COLO829 (cell line): ENCODE data around the gene TEX51.

ENCODE experiments used
- DNase-seq: peaks from one replicate; pipeline ENCODE4 v3.0.0; 2012; ENCODE audit warnings: low spot score

Gene TEX51

DNA sequence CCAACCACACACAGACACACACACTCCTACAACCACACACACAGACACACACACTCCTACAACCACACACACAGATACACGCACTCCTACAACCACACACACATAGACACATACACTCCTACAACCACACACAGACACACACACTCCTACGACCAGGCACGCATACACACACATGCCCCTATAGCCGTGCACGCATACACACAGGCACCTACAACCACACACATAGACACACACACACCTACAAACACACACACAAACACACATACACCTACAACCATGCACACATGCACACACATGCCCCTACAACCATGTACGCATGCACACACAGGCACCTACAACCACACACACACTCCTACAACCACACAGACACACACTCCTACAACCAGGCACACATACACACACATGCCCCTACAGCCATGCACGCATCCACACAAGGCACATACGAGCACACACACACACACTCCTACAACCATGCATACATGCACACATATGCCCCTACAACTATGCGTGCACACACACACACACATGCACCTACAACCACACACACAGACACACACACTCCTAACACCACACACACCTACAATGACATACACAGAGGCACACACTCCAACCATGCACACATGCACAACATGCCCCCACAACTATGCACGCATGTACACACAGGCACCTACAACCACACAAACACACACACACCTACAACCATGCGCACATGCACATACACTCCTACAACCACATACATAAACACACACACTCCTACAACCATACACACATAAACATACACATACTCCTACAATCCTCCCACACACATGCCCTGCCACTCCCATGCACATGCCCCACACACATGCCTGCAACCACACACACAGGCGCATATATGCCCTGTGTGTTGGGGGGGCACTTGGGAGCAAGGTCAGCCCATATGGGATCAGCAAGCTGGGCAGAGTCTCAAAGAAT is 19.1 kb upstream of the TEX51 start:
- DNase-seq = no peak

DNA sequence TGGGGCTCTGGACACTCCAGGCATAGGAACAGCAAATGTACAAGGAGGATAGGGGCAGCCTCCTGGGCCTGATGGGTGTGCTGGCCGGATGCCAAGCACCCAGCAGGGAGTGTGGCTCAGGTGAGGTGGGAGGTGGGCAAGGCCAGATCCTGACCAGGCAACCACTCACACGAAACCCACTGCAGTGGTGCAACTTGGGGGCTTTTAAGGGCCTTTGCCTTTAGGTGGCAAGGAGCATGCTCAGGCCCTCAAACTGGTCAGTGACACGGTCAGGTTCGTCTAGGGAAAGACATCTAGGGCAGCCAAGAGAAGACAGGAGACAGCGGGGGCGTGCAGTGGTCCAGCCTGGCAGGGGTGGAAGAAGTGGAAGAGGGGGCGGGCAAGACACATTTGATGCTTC is 18.4 kb upstream of the TEX51 start:
- DNase-seq = no peak

DNA sequence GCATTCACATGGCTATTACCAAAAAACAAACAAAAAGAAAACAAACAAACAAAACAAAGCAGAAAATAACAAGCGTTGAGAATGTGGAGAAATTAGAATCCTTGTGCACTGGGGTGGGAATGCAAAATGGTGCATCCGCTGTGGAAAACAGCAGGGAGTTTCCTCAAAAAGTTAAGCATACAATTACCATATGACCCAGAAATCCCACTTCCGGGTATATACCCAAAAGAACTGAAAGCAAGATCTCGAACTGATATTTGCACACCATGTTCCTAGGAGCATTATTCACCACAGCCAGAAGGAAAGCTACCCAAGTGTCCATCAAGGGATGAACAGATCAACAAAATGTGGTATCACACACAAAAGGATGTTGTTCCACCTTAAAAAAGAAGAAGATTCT is 17.9 kb upstream of the TEX51 start:
- DNase-seq = no peak

DNA sequence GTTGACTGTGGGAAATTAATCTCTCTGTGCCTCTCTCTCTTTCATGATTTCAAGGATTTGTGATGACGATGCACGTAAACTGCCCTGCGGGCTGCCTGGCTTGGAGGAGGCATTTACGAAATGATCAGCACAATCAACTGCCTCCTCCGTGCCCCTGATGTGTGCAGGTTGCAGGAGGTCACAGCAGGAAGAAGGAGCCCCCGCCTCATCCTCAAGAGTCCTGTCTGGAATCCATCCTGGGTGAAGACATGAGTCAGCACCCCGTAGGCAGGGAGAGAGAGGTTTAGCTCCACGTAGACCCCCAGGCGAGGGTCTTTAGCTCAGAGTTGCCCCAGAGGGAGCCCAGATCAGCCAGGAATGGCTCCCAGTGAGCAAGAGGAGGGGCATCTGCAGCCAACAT is 17.1 kb upstream of the TEX51 start:
- DNase-seq = no peak

DNA sequence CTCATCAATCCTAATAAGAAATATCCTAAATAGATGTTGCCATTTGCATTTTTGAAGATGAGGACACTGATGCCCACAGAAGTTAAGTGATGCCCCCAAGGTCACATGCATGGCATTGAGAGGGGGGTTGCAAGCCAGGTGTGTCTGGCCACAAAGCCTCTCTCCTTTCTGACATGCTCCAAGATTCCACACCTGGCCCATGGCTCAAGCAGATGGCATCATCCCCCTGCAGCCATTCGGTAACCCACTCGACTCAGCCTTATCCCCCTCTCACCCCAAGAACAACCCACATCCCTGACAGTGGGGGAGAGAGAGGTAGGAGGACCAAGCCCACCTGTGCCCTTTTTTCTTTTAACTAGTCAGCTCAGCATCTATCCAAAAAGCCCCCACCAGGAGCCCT is 16.5 kb upstream of the TEX51 start:
- no peak for DNase-seq

DNA sequence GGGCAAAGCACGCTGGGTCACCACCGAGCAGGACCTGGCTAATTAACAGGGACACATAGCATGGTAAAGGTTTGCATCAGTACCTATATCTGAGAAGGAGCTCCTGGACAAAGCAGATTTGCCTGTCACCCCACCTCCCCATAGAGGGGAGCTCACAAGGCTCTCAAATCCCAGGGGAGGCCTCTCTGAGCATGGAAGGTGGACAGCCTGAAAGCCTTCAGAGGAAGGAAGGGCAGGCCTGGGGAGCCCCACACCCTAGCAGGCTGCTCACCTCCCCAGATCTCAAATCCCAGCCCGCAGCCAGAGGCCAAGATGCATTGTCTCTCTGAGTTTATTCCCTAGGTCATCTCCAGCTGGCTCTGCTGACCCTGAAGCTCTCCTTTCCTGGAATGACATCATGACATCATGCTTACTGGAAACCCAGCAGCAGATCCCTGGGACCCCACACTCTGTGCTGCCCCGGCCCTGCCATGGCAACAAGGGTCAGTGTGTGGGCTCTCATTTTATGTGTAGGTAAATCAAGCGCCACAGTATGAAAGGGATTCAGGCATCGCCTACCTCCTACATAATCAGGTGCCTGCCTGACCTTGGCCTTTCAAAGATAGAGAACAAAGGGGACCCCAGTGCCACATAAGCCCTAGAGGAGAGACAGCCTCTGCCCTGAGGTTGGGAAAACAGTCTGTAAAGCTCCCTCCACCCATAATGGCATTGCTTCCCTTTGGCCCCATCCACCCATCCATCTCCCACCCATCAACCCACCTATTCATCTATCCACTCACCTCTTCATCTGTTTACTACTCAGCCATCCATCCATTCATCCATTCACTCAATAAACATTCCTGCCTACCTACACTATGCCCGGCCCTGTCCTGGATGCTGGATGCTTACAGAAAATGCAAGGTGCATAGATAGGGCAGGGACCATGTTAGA is 15.7 kb upstream of the TEX51 start:
- no peak for DNase-seq

DNA sequence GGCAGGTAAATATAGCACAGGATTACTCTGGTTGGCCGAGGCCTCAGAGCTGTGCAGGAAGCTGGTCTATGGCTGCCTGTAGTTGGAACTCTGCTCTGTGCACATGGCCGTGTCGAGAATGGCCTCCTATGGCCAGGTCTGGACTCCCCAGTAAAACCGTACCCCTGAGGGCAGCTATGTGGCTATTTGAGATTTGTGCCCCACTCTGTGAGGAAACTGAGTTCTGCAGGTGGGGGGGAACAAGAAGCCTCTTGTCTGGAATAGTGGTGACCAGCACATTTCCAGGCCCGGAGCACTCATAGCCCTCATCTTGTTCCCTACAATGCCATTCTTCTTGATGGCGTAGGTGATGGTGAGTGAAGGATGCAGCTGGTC is 15.0 kb upstream of the TEX51 start:
- DNase-seq = no peak

DNA sequence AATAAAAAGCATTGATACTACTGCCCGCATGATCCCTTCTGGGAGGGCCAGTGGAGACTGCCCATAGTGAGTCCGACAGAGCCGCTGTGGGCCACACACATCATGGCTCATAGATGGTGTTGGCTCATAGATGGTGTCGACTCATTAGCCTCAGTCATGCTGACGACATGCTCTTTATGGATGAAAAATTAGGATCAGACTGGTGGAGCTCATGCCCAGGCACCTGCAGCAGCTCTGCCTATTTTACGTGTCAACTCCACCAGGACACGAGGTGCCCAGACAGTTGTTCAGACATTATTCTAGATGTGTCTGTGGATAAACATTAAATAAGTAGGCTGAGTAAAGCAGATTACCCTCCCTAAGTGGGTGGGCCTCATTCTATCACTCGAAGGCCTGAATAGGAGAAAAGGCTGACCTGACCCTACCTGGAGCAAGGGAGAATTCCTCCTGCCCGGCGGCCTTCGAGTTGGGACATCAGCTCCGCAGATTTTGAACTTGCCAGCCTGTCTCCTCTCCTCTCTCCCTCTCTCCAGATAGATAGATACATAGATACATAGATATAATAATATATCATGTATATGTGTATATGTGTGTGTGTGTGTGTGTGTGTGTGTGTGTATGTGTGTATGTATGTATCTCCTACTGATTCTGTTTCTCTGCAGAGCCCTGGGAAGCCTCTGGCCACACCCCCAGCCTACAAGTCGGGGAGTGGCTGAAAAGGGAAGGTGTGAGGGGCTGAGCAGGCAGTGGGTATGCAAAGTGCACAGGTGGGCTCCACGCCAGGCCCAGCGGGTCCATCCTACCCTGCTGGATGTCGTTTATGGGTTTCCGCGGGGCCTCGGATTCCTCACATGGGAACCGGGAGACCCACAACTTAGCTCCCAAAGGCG is 13.6 kb upstream of the TEX51 start:
- DNase-seq = no peak

DNA sequence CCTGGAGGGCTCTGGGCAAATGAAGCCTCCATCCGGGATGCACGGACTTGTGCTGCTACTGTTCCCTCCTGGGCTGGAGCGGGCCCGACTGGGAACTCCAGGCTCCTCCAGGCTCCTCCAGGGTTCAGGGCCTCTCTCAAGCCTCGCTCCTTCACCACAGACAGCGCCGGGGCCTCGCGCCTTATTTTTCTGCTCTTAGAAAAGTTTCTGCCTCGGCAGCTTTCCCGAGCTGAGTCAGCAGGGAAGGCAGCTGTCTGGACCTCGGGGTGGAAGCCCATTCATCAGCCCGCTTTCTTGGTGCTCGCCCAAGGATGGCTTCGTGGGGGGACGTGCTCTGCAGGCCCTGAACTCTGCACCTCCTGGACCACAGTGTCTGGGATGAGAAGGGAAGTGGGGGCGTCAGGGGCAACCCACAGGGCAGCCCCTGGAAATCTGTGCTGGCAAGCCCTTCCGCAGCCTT is 12.9 kb upstream of the TEX51 start:
- no peak for DNase-seq

DNA sequence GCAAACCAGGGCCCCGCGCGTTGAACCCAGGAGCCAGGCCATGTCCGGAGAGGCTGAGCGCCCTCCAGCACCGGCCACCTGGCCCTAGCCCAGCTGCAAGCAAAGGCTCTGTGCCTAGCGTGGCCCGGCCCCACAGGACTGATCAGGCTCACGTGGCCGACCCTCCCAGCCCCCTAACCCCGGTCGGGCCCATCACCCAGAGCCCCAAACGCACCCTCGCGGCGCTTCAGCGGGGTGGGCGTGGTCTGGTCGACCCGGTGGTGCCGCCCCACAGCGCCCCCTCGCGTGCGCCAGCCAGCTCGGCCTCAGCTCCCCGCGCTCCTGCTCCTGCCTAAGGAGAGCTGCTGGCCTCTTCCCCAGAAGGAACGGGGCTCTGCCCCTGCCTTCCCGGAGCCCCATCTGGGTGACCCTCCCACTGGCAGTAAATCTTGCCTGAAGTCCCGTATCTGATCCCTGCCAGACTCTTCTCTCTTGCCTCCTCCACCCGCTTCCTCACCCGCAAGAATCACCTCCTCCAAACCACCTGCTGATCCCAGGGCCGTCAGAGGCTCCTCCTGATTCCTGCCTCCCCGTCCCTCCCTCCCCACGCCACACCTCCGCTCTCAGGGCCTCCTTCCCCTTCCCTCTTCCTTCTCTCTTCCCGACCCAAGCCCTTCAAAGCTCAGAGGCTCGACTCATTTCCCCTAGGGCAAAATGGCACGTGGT is 12.3 kb upstream of the TEX51 start:
- DNase-seq = peak; percentile 48

DNA sequence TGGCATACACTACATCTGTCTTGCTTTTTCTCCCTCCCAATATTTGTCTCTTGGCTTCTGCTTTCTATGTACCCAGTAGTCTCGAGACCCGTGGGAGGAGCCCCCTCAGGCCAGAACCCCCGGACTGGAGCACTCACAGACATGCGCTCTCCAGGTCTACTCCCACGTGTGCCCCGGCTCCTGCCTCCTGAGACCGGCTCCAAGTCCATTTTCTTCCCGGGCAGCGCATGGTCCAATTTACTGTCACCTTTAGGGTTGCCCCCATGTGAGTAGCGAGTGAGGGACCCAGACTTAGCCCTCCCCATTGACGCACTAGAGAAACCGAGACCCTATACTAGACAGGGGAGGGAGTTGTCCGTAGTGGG is 11.8 kb upstream of the TEX51 start:
- no peak for DNase-seq

DNA sequence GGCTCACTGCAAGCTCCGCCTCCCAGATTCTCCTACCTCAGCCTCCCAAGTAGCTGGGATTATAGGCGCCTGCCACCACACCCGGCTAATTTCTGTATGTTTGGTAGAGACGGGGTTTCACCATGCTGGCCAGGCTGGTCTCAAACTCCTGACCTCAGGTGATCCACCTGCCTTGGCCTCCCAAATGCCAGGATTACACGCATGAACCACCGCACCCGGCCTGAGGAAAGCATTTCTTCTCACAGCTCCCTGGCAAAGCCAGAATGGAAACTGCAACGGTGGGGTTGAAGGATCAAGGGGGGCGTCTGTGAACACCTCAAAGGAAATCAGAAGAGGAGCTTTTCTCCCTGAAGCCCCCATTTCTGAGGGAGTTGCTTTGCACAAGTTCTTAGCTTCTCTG is 11.2 kb upstream of the TEX51 start:
- DNase-seq = no peak

DNA sequence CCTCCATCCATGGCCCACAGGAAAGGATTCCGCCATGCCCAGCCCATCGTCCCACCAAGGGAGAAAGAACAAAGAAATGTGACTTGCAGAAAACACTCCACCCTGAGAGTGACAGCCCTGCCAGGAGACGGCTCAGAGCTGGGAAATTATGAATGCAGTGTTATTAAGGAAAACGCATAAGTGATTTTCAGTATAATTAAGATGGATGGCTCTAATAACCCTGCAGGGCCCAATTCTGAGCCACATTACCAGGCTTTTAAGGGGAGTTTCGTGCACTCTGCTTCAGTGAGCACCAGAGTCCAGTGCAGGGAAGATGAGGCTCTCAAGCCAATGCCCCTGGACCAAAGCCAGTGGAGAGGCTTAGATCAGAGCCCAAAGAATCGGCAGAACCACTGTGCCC is 10.6 kb upstream of the TEX51 start:
- DNase-seq = no peak

DNA sequence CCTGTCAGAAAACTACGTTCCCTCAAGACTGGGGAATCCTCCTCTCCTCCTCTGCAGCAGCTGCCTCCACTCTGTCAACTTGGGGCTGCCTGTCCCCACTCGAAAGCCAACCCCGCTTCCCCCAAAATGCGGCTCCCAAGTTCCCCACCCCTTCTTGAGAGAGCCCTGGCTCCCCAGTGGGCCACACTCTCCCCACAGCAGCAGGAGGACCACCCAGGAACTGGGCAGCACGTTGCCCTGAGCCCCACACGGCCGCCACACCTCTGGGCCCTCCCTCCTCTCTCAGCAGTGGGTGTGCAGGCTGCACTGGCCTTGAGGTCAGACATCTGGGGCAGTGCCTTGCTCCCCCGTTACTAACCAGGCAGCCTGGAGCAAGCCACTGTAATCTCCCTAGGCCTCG is 9.6 kb upstream of the TEX51 start:
- no peak for DNase-seq

DNA sequence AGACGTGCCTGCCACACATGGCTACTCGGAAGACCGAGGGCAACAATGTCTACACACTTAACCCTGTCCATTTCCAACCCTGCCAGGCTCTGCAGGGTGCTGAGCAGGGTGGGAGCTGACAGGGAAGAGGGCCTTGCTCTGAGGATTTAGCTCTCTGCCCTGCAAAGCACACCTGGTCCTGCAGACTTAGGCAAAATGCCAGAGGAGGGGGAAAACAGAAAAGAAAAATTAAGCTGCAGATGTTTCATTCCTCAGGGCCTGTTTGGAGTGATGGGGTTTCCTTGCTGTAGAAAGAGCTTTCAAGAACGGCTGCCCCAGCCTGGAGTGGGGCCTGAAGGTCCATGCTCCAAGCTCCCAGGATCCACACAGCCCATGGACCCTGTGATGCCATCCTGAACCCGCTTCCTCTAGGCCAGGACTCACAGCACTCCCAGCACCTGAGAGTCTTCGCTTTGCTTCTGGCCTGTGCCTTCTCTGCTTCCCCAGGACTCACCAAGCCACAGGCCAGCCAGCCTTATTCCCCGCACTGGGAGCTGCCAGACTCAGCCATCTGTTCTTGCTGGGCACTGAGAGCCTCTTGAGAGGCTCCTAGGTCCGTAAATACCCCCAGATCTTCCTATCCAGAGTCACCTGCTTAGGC is 9.1 kb upstream of the TEX51 start:
- no peak for DNase-seq

DNA sequence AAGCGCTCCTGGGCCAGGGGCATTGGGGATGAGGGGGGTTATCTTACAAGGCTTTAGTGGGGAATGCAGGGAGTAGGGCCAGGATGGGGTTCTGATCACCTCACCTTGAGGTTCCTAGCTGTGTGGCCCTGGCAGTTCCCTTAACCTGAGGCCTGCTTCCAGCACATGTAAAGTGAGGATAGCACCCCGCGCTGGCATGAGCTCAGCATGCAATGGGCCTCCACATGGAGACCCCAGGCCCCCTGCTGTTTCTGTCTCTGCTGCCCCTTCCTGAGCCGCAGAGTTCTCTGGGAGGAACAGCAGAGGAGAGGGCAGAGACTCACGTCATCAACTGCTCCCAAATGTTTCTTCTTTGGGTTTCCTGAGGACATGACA is 8.6 kb upstream of the TEX51 start:
- no peak for DNase-seq

DNA sequence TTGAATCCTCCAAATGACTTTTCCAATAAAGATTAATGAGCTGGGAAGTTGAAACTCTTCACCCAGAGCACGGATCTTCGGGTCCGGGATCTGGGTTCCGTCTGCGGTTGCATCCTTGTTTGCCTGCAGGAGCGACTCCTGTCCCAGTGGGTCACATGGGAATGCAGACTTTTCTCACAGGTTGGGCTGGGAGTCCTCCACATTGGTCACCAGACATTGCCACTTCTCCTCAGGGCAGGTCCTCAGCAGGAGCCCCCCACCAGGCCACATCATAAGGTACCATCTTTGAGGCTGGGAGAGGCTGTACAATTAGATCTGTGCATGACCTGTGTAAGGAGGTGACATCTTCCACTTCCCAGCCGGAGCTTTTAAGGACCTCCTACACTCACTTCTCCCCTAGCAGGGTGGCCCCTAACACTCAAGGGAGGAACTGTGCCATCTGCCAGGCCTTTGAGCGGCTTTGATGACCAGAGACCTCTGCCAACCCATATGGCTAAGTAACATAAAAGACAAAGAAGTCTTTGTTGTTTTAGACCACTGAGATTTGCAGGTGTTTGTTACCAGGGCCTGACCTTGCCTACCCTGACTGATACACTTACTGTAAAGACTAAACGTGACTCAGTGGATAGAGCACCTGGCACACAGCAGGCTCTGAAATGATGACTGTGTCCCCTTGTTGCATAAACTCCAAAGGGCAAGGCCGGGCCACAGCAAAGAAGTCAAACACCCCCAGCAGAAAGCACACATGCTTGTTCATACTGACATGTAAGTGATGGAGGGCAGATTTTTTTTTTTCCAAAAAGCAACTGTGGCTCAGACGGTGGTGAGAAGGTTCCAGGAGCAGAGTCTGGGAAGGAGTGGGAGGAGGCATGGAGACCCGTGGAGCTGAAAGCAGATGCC is 7.9 kb upstream of the TEX51 start:
- no peak for DNase-seq

DNA sequence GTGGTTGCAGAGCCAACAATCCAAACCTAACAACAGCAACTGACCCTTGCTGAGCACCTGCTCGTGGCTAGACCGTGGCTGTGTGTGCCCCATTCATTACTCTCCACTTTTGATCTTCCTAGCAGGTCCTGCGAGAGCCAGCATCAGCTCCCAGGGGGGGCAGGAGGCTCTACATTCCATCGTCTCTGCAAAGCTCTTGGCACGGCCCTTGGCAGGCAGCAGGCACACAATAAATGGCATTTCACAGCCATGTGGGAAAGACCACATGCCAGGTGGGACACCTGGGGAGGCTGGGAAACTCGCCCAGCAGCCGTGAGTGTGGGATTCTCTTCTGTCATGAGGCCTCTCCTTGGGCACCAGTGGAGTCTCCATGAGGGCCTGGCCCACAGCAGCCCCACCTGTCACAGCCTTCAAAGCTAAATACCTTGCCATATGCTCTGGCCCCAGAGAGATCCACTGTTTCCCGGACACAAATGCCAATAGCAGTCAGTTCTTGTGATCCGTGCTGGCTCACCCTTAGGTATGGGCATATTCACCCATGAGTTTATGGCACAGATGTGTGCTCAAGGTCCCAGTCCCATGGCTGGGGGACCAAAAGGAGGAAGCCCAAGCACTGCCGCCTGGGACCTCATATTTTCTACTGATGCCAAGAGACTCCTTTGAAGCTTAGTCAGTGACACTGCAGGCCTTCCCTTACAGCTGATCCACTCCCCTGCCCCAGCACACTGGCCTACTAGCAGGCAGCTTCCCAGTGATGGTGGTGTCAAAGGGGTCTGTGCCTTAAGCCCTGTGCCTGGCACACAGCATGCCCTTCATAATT is 6.8 kb upstream of the TEX51 start:
- DNase-seq = no peak

DNA sequence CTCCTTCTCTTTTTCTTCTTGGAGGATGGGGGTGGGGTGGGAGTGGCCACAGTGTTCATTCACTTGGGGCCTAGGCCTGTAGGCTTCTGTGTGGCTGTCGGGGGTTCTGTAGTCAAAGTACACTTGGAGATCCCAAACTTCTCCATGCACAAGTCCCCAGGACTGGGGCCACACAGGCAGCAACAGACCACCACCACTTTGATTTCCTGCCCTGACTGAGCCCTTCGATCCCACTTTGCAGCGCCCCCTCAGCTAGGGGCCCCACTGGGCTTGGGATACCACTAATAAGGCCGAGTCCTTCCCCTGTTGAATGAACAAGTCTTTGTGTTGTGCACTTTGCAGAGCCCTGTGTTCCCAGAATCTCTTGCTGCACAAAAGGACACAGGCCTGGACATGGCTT is 5.5 kb upstream of the TEX51 start:
- no peak for DNase-seq
